K562 (cell line): ENCODE data around the gene COP1. TPM values are rescaled to one million over a fixed set of nuclear protein-coding genes. Genes with fewer than 3 reads are reported as not detected.

Experiments
- ATAC-seq: fragments of 200-7000 bp; cut with Tn5 transposase; 3 replicates; pipeline ENCODE4 v1.9.1; 2020; ENCODE audit warnings: moderate library complexity
- BruUV-seq: library from RNA; stranded (reverse); fragments of 400-500 nt; replicated peaks from 2 replicates; lab custom pipeline; 2021; lab: Mats Ljungman, UMichigan
- CTCF ChIA-PET: fragments of 300-600 bp; formaldehyde crosslinking; extraction: SDS; loops from one replicate; lab custom pipeline; 2021; ENCODE audit warnings: low intra/inter-chr PET ratio; lab: Yijun Ruan, JAX
- POLR2A ChIA-PET: fragments of 300-600, 350-650 bp; sonication (Branson Sonifier 250); formaldehyde crosslinking; extraction: SDS; loops from one replicate; lab custom pipeline; 2021; ENCODE audit warnings: antibody characterized with exemption, inconsistent platforms; lab: Yijun Ruan, JAX
- DNase-seq, 4 experiments: peaks; one replicate each; pipeline versions ENCODE4 v3.0.0 to v3.0.0-alpha.2; 2011 to 2018; ENCODE audit warnings: low spot score in 3 of 4, mixed read lengths in 3 of 4; ENCODE audit errors: extremely low read depth in 1 of 4
- FAIRE-seq: peaks from 2 replicates; lab custom pipeline; 2011; peaks lifted over from hg19 to GRCh38; lab: Jason Lieb, UNC
- H2AFZ ChIP-seq: 2 replicates; pipeline ENCODE4 v1.6.0; 2011; ENCODE audit warnings: low read depth, low read length, control low read depth, inconsistent platforms
- H3K27ac ChIP-seq: fragments of 200-600 bp; 3 replicates; pipeline ENCODE4 v1.8.0; 2011; ENCODE audit warnings: low read depth, mild to moderate bottlenecking, control low read depth, inconsistent platforms, low read length, moderate library complexity, mixed read lengths; ENCODE audit errors: extremely low read depth
- H3K27me3 ChIP-seq, 2 experiments: fragments of 300-600 bp in 1 of 2; 2 replicates in 1 of 2; 3 replicates in 1 of 2; pipeline versions ENCODE4 v1.6.0 to v1.8.0; 2011; ENCODE audit warnings: inconsistent platforms in 2 of 2, low read length in 2 of 2, mild to moderate bottlenecking in 1 of 2, mixed read lengths in 1 of 2, moderate library complexity in 1 of 2; ENCODE audit not compliant: control insufficient read depth in 2 of 2, insufficient read depth in 2 of 2
- H3K36me3 ChIP-seq: fragments of 300-600 bp; 3 replicates; pipeline ENCODE4 v1.8.0; 2011; ENCODE audit warnings: mild to moderate bottlenecking, low read length, inconsistent platforms; ENCODE audit not compliant: control insufficient read depth, insufficient read depth
- H3K4me1 ChIP-seq, 2 experiments: fragments of 200-600 bp in 1 of 2; replicated peaks in 1 of 2; 2 replicates in 1 of 2; 3 replicates in 1 of 2; pipeline versions ENCODE4 v1.5.1 to v1.8.0; 2011; ENCODE audit warnings: inconsistent platforms in 2 of 2, low read length in 2 of 2, mild to moderate bottlenecking in 1 of 2, mixed read lengths in 1 of 2, moderate library complexity in 1 of 2; ENCODE audit not compliant: control insufficient read depth in 2 of 2, insufficient read depth in 2 of 2
- H3K4me2 ChIP-seq: 2 replicates; pipeline ENCODE4 v1.6.1; 2011; ENCODE audit warnings: low read length, control low read depth, inconsistent platforms, mixed read lengths; ENCODE audit not compliant: insufficient read depth
- H3K4me3 ChIP-seq: fragments of 200-600 bp; sonication (generic), shearing (Covaris generic); 2 replicates; pipeline ENCODE4 v1.5.1; 2016; ENCODE audit warnings: control low read depth, inconsistent platforms
- H3K79me2 ChIP-seq: fragments of 200-600 bp; 3 replicates; pipeline ENCODE4 v1.8.0; 2011; ENCODE audit warnings: low read length, inconsistent platforms; ENCODE audit not compliant: control insufficient read depth, insufficient read depth
- H3K9ac ChIP-seq, 2 experiments: 2 replicates each; pipeline versions ENCODE4 v1.6.0 to v1.6.1; 2011; ENCODE audit warnings: low read depth in 2 of 2, low read length in 2 of 2, control low read depth in 1 of 2, inconsistent platforms in 1 of 2, mild to moderate bottlenecking in 1 of 2, mixed read lengths in 1 of 2; ENCODE audit not compliant: insufficient read depth in 1 of 2
- H3K9me1 ChIP-seq: one replicate; pipeline ENCODE4 v1.6.0; 2011; ENCODE audit warnings: inconsistent platforms, mild to moderate bottlenecking, low read length, moderate library complexity; ENCODE audit not compliant: control insufficient read depth, insufficient read depth
- H3K9me3 ChIP-seq: replicated peaks from 2 replicates; pipeline ENCODE4 v1.5.1; 2011; ENCODE audit warnings: low read depth, low read length, inconsistent platforms; ENCODE audit not compliant: control insufficient read depth, insufficient read depth
- H4K20me1 ChIP-seq: replicated peaks from 2 replicates; pipeline ENCODE4 v1.6.1; 2011; ENCODE audit warnings: low read length, inconsistent platforms, mixed read lengths; ENCODE audit not compliant: control insufficient read depth, insufficient read depth
- CBX3 ChIP-seq, 2 experiments: IDR thresholded peaks; 1 replicate in 1 of 2; 2 replicates in 1 of 2; pipeline ENCODE4 v1.6.1; 2012; ENCODE audit warnings: inconsistent platforms in 2 of 2, low read length in 2 of 2, borderline replicate concordance in 1 of 2, control low read depth in 1 of 2
- ERF ChIP-seq: fragments of 450-650 bp; formaldehyde crosslinking; IDR thresholded peaks from 2 replicates; pipeline ENCODE4 v1.4.0; 2020; ENCODE audit warnings: mild to moderate bottlenecking, mixed read lengths
- GABPB1 ChIP-seq: sonication (generic); formaldehyde crosslinking; IDR thresholded peaks from 2 replicates; pipeline ENCODE4 v1.8.0; 2022; ENCODE audit warnings: mild to moderate bottlenecking, missing genetic modification reagents
- PCBP2 ChIP-seq: fragments of 200-400 bp; formaldehyde crosslinking; IDR thresholded peaks from 2 replicates; pipeline ENCODE4 v1.6.1; 2018; ENCODE audit warnings: low read length, low read depth, mild to moderate bottlenecking, moderate library complexity; ENCODE audit not compliant: poor library complexity, severe bottlenecking
- SRF ChIP-seq, 2 experiments: fragments of 250-450, 450-650 bp in 1 of 2; sonication (Bioruptor Pico) in 1 of 2; sonication (generic) in 1 of 2; formaldehyde crosslinking; IDR thresholded peaks; 2 replicates each; pipeline versions ENCODE4 v1.5.0 to v1.5.1; 2020 to 2022; ENCODE audit warnings: mild to moderate bottlenecking in 1 of 2, missing genetic modification reagents in 1 of 2
- ZNF551 ChIP-seq: fragments of 250-450 bp; sonication (Bioruptor Pico); IDR thresholded peaks from 2 replicates; pipeline ENCODE4 v1.5.0; 2021; ENCODE audit warnings: mild to moderate bottlenecking, moderate library complexity
- ZNF644 ChIP-seq: fragments of 200-800 bp; sonication (Bioruptor generic); IDR thresholded peaks from 2 replicates; pipeline ENCODE4 v1.6.1; 2016; ENCODE audit warnings: low read depth, missing genetic modification characterization, missing compliant biosample characterization
- WGBS: fragments of 100-300 bp; shearing (Covaris generic); methylation state at CpG from one replicate; pipeline ENCODE4 v1.1.6; 2016; ENCODE audit warnings: low coverage, mixed read lengths; ENCODE audit not compliant: insufficient coverage; ENCODE audit errors: missing lambda C conversion rate; 5-methylcytosine and 5-hydroxymethylcytosine counted together
- in situ Hi-C: fragments of 300-500 bp; cut with MboI; formaldehyde crosslinking; loops from 4 replicates; pipeline ENCODE4 v1.15.0; 2018; ENCODE audit warnings: inconsistent platforms, mixed read lengths
- intact Hi-C: fragments of 100-400 bp; cut with micrococcal nuclease; formaldehyde crosslinking; loops from 2 replicates; pipeline ENCODE4 v1.14.2; 2022
- polyA plus RNA-seq, 8 experiments: library from polyadenylated mRNA; depleted of rRNA in 4 of 8; stranded (reverse) in 5 of 8; unstranded in 3 of 8; fragments of >200 nt; fragmentation: Nextera tagmentation in 2 of 8; fragmentation: Illumina TruSeq in 1 of 8; extraction: Ambion mirVana in 2 of 8; extraction: Trizol in 1 of 8; gene quantifications; 2 replicates each; pipeline versions ENCODE4 v1.2.1 to v1.2.3, GENCODE V29; 2011 to 2014; ENCODE audit warnings: inconsistent platforms in 1 of 8, missing spikeins in 1 of 8
- total RNA-seq, 7 experiments: library from RNA; depleted of rRNA in 6 of 7; stranded (reverse); fragments of >200 nt in 6 of 7; fragmentation: Illumina TruSeq in 2 of 7; extraction: Trizol in 2 of 7; gene quantifications; 2 replicates each; pipeline versions ENCODE4 v1.2.1 to v1.2.3, GENCODE V29; 2011 to 2021; ENCODE audit warnings: low replicate concordance in 1 of 7
- TF ChIP-seq, protein P1 (sequence below): sonication (generic); formaldehyde crosslinking; IDR thresholded peaks from 2 replicates; pipeline ENCODE4 v1.8.0; 2023; ENCODE audit warnings: mild to moderate bottlenecking, missing genetic modification reagents
- TF ChIP-seq, protein P2 (sequence below): fragments of 250-450 bp; sonication (Bioruptor Pico); IDR thresholded peaks from 2 replicates; pipeline ENCODE4 v1.4.0; 2020; ENCODE audit warnings: mild to moderate bottlenecking, moderate library complexity
- TF ChIP-seq, protein P3 (sequence below), 2 experiments: fragments of 450-650 bp; conservative IDR thresholded peaks; 2 replicates each; pipeline ENCODE4 v1.6.1; 2017; ENCODE audit warnings: mild to moderate bottlenecking in 2 of 2, moderate library complexity in 2 of 2
- TF ChIP-seq, protein P4 (sequence below): sonication (generic); formaldehyde crosslinking; IDR thresholded peaks from 2 replicates; pipeline ENCODE4 v1.8.0; 2022; ENCODE audit warnings: mild to moderate bottlenecking, missing genetic modification reagents, borderline replicate concordance
- TF ChIP-seq, protein P5 (sequence below): fragments of 450-650 bp; formaldehyde crosslinking; IDR thresholded peaks from 2 replicates; pipeline ENCODE4 v1.4.0; 2020; ENCODE audit warnings: mild to moderate bottlenecking, mixed read lengths

Gene COP1
- total and polyA plus RNA-seq, 9 of the 15 experiments (the other 6 are each of a cell fraction or from before 2014, with no cell fraction given) = 25.8 to 77.7 (median 58.6) TPM

DNA sequence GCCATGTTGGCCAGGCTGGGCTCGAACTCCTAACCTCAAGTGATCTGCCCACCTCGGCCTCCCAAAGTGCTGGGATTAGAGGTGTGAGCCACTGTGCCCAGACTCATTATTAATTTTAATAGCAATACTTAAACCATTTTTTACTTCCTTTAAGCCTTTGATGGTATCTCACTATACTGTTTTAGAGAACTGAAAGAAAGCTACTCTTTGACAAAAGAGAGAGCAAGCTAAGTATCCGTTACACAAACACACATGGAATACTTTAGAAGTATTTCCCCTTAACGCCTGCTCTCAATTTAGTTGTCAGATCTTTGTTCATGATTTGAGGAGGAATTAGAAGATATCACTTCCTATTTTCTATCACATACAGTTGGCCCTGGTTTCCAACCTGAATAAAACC lies 189.4 kb downstream of the COP1 start:
- Histone ChIP-seq H2AFZ (no peak overlapping the region), H3K4me2 (no peak overlapping the region), H3K36me3 (peaks cover 10% of the 10 kb centered on the region; the same call in 1 of the 3 replicates), H3K9ac (no peak overlapping the region), H3K27ac (no peak overlapping the region), H3K4me3 (no peak overlapping the region), H3K27me3 (no peaks in the 10 kb centered on the region), H4K20me1 (no peaks in the 10 kb centered on the region), H3K9me3 (no peaks in the 10 kb centered on the region), H3K79me2 (no peaks in the 10 kb centered on the region), H3K9me1 (no peaks in the 10 kb centered on the region), H3K4me1 (no peaks in the 10 kb centered on the region)
- no peak for ATAC-seq
- BruUV-seq = no TSS peak
- in situ Hi-C loops (no loop called here), intact Hi-C loops (no loop called here)
- ChIA-PET CTCF (no interaction called here), POLR2A (interaction anchor here (0.6 kb wide), 1 partner anchor 26 kb away, joined by 3 read pairs; no protein-coding TSS in a partner anchor)
- WGBS = 92% methylated on average over 4 of the region's 4 CpGs
- FAIRE-seq = no peak
- DNase-seq = no peak
- TF ChIP-seq PCBP2 = no peak
- TF ChIP-seq, protein P1, sequence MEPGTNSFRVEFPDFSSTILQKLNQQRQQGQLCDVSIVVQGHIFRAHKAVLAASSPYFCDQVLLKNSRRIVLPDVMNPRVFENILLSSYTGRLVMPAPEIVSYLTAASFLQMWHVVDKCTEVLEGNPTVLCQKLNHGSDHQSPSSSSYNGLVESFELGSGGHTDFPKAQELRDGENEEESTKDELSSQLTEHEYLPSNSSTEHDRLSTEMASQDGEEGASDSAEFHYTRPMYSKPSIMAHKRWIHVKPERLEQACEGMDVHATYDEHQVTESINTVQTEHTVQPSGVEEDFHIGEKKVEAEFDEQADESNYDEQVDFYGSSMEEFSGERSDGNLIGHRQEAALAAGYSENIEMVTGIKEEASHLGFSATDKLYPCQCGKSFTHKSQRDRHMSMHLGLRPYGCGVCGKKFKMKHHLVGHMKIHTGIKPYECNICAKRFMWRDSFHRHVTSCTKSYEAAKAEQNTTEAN (CRISPR knock-in tag) = no peak
- TF ChIP-seq, protein P2, sequence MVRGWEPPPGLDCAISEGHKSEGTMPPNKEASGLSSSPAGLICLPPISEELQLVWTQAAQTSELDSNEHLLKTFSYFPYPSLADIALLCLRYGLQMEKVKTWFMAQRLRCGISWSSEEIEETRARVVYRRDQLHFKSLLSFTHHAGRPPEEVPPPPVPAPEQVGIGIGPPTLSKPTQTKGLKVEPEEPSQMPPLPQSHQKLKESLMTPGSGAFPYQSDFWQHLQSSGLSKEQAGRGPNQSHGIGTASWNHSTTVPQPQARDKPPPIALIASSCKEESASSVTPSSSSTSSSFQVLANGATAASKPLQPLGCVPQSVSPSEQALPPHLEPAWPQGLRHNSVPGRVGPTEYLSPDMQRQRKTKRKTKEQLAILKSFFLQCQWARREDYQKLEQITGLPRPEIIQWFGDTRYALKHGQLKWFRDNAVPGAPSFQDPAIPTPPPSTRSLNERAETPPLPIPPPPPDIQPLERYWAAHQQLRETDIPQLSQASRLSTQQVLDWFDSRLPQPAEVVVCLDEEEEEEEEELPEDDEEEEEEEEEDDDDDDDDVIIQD = no peak
- TF ChIP-seq ZNF551 = no peak
- TF ChIP-seq, protein P3, sequence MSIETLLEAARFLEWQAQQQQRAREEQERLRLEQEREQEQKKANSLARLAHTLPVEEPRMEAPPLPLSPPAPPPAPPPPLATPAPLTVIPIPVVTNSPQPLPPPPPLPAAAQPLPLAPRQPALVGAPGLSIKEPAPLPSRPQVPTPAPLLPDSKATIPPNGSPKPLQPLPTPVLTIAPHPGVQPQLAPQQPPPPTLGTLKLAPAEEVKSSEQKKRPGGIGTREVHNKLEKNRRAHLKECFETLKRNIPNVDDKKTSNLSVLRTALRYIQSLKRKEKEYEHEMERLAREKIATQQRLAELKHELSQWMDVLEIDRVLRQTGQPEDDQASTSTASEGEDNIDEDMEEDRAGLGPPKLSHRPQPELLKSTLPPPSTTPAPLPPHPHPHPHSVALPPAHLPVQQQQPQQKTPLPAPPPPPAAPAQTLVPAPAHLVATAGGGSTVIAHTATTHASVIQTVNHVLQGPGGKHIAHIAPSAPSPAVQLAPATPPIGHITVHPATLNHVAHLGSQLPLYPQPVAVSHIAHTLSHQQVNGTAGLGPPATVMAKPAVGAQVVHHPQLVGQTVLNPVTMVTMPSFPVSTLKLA (conservative IDR thresholded peaks at IDR 0.05) = no peak
- TF ChIP-seq ERF (CRISPR knock-in tag) = no peak
- TF ChIP-seq, protein P4, sequence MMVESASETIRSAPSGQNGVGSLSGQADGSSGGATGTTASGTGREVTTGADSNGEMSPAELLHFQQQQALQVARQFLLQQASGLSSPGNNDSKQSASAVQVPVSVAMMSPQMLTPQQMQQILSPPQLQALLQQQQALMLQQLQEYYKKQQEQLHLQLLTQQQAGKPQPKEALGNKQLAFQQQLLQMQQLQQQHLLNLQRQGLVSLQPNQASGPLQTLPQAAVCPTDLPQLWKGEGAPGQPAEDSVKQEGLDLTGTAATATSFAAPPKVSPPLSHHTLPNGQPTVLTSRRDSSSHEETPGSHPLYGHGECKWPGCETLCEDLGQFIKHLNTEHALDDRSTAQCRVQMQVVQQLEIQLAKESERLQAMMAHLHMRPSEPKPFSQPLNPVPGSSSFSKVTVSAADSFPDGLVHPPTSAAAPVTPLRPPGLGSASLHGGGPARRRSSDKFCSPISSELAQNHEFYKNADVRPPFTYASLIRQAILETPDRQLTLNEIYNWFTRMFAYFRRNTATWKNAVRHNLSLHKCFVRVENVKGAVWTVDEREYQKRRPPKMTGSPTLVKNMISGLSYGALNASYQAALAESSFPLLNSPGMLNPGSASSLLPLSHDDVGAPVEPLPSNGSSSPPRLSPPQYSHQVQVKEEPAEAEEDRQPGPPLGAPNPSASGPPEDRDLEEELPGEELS (CRISPR knock-in tag) = no peak
- TF ChIP-seq GABPB1 (CRISPR knock-in tag) = no peak
- no peak for TF ChIP-seq CBX3 (IDR thresholded peaks at IDR 0.05; ENCODE audit: borderline replicate concordance in 1 of 2, low read length in 2 of 2)
- no peak for TF ChIP-seq ZNF644 (tag)
- TF ChIP-seq, protein P5, sequence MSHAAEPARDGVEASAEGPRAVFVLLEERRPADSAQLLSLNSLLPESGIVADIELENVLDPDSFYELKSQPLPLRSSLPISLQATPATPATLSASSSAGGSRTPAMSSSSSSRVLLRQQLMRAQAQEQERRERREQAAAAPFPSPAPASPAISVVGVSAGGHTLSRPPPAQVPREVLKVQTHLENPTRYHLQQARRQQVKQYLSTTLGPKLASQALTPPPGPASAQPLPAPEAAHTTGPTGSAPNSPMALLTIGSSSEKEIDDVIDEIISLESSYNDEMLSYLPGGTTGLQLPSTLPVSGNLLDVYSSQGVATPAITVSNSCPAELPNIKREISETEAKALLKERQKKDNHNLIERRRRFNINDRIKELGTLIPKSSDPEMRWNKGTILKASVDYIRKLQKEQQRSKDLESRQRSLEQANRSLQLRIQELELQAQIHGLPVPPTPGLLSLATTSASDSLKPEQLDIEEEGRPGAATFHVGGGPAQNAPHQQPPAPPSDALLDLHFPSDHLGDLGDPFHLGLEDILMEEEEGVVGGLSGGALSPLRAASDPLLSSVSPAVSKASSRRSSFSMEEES (CRISPR knock-in tag) = no peak
- TF ChIP-seq SRF (CRISPR knock-in tag; IDR thresholded peaks at IDR 0.05) = no peak
